HT1080 (cell line): Measurements from ENCODE around the gene NAV1. TPM values are rescaled to one million over a fixed set of nuclear protein-coding genes. Genes with fewer than 3 reads are reported as not detected.
"Not testable (repeated sequence)": the region's sequence is repeated elsewhere in the genome, so short reads cannot be mapped to it uniquely, and the experiment has no call there.

ENCODE experiments used
- DNase-seq: peaks from one replicate; pipeline ENCODE4 v3.0.0-alpha.2; 2015; ENCODE audit warnings: low read depth
- polyA plus RNA-seq, 2 experiments: library from polyadenylated mRNA; depleted of rRNA; stranded (reverse); fragments of >200 nt; gene quantifications; 2 replicates each; pipeline ENCODE4 v1.2.3, GENCODE V29; 2015
- total RNA-seq: library from RNA; depleted of rRNA; stranded (reverse); fragments of >200 nt; shearing (Covaris generic); gene quantifications from 2 replicates; pipeline ENCODE4 v1.2.3, GENCODE V29; 2014; rRNA removed

NAV1 gene
- 24.2 and 40.6 TPM in 2 replicates for total RNA-seq
- 46.8 and 65.2 TPM in 2 replicates for polyA plus RNA-seq (2015; cell fraction: cytosol; rRNA removed)
- 89.6 and 123 TPM in 2 replicates for polyA plus RNA-seq (2015; cell fraction: nucleus; rRNA removed)

GRCh38 chr1:201538612-201539551, at the start of gene NAV1:
TSS of gene NAV1 (plus strand) at chr1:201539127. CDS start at chr1:201622885, 83,758 bp downstream.
- DNase-seq, result peak; percentile 95

- no peak for DNase-seq
These were observed 49.2 kb upstream of the NAV1 start for GRCh38 chr1:201489643-201490261.

GRCh38 chr1:201490708-201491131, 48.2 kb upstream of the NAV1 start:
- peak; percentile 71 for DNase-seq

- DNase-seq, result no peak
These were observed 46.9 kb upstream of the NAV1 start for GRCh38 chr1:201491896-201492511.

- not testable (repeated sequence) for DNase-seq
These were observed 45.8 kb upstream of the NAV1 start for GRCh38 chr1:201493026-201493656.

- no peak for DNase-seq
These were observed 44.9 kb upstream of the NAV1 start for GRCh38 chr1:201493757-201494617.

GRCh38 chr1:201495551-201496295, 43.2 kb upstream of the NAV1 start:
- no peak for DNase-seq

- DNase-seq, result no peak
These were observed 42.6 kb upstream of the NAV1 start for GRCh38 chr1:201496296-201496690.

GRCh38 chr1:201497935-201498509, 40.9 kb upstream of the NAV1 start:
- no peak for DNase-seq

- DNase-seq, result no peak
These were observed 40.3 kb upstream of the NAV1 start for GRCh38 chr1:201498621-201499020.

GRCh38 chr1:201499191-201499590, 39.7 kb upstream of the NAV1 start:
- no peak for DNase-seq

- no peak for DNase-seq
These were observed 38.9 kb upstream of the NAV1 start for GRCh38 chr1:201499795-201500669.

GRCh38 chr1:201500670-201501120, 38.2 kb upstream of the NAV1 start:
- DNase-seq, result no peak

- DNase-seq, result no peak
These were observed 37.8 kb upstream of the NAV1 start for GRCh38 chr1:201501144-201501543.

GRCh38 chr1:201501812-201502510, 37.0 kb upstream of the NAV1 start:
- DNase-seq, result no peak

- DNase-seq, result no peak
These were observed 36.4 kb upstream of the NAV1 start for GRCh38 chr1:201502511-201502857.

GRCh38 chr1:201503397-201504176, 35.3 kb upstream of the NAV1 start:
- DNase-seq, result peak; percentile 94
